ENCODE data around the gene WDR7.

GRCh38 chr18:56878711-56879110 lies 227.6 kb downstream of the WDR7 start:
- TF ChIP-seq CTCF (IDR thresholded peaks at IDR 0.05) (no peak), POLR2A (IDR thresholded peaks at IDR 0.05) (no peak)
